C4-2B (cell line): ENCODE results near the gene ACSM6.

ENCODE experiments used
- CTCF ChIP-seq: fragments of 450-650 bp; conservative IDR thresholded peaks from 2 replicates; pipeline ENCODE4 v1.5.1; 2017; ENCODE audit warnings: mild to moderate bottlenecking
- ZFX ChIP-seq: fragments of 450-650 bp; IDR thresholded peaks from 2 replicates; pipeline ENCODE4 v1.6.1; 2017

GRCh38 chr10:95268438-95268837 is 74.4 kb downstream of the ACSM6 start:
- TF ChIP-seq CTCF (no peak), ZFX (no peak)
